Measurements from ENCODE around the gene ARHGAP26.

ARHGAP26 gene

GRCh38 chr5:142930395-142931110 lies 160.4 kb downstream of the ARHGAP26 start:
- Histone ChIP-seq H3K27ac (ENCODE audit: low read length) (no peak overlapping the region), H3K9me3 (ENCODE audit: control insufficient read depth in 1 of 2, low read length in 2 of 2) (no peaks in the 10 kb centered on the region), H3K4me1 (ENCODE audit: control insufficient read depth in 1 of 2, insufficient read depth in 2 of 2, low read length in 2 of 2) (peaks cover 3 to 5% of the 10 kb centered on the region in 2 donors)

DNA sequence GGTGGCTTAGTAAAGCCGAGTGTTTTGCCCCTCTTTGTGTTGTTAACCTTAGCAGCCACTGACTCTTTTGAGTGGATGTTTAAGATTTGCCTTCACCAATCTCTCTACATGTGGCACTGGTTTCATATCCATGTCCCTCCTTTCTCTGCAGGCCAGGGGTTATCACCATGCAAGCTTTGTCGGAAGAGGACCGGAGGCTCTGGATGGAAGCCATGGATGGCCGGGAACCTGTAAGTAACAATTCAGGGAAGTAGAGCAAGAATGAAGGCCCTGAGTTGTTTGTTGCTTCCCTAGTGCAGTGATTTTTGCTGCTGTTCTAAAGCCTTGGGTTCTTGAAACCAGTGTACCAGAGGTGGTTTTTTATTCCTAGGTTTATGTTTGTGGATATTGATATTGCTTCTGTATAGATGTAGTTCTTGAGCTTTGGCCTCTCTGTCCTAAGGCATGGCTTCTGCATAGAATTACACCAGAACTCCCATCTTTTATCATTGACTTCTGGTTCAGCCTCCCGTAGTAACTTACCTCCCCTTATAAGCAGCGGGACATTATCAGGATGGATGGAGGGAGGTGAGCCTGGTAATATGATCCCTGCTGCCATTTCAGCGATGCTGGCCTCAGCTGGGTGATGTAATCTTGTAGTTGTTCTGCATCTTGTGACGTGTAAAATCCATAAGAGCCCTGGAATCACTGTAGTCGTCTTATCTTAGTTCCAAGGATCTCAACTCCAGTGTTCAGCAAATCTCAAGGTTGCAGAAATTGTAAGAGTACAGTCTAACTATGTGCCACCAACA lies 161.9 kb downstream of the ARHGAP26 start:
- no peak overlapping the region for H3K27ac ChIP-seq (ENCODE audit: low read length)

More at GRCh38 chr5:142930395-142931110, 160.4 kb downstream of the ARHGAP26 start:
- Histone ChIP-seq H3K27me3 (ENCODE audit: low read depth, low read length) (no peaks in the 10 kb centered on the region), H3K4me3 (ENCODE audit: low read depth in 1 of 2, low read length in 2 of 2) (no peak overlapping the region), H3K36me3 (ENCODE audit: control insufficient read depth in 1 of 2, insufficient read depth in 2 of 2, low read length in 2 of 2) (peaks cover 4 to 16% of the 10 kb centered on the region in 2 donors)

GRCh38 chr5:142934051-142934762 lies 164.0 kb downstream of the ARHGAP26 start:
- no peak overlapping the region for H3K27ac ChIP-seq (ENCODE audit: low read length)
- H3K4me1 ChIP-seq (ENCODE audit: control insufficient read depth in 1 of 2, insufficient read depth in 2 of 2, low read length in 2 of 2): peaks cover 11 to 17% of the 10 kb centered on the region in 2 donors
- H3K36me3 ChIP-seq (ENCODE audit: control insufficient read depth in 1 of 2, insufficient read depth in 2 of 2, low read length in 2 of 2): peaks cover 4 to 16% of the 10 kb centered on the region in 2 donors

More for the DNA sequence above, 161.9 kb downstream of the ARHGAP26 start:
- Histone ChIP-seq H3K27me3 (ENCODE audit: low read depth, low read length) (no peaks in the 10 kb centered on the region), H3K4me1 (ENCODE audit: control insufficient read depth in 1 of 2, insufficient read depth in 2 of 2, low read length in 2 of 2) (peaks cover 0 to 9% of the 10 kb centered on the region in 2 donors), H3K36me3 (ENCODE audit: control insufficient read depth in 1 of 2, insufficient read depth in 2 of 2, low read length in 2 of 2) (peaks cover 4 to 16% of the 10 kb centered on the region in 2 donors), H3K4me3 (ENCODE audit: low read depth in 1 of 2, low read length in 2 of 2) (no peak overlapping the region), H3K9me3 (ENCODE audit: control insufficient read depth in 1 of 2, low read length in 2 of 2) (no peaks in the 10 kb centered on the region)

DNA sequence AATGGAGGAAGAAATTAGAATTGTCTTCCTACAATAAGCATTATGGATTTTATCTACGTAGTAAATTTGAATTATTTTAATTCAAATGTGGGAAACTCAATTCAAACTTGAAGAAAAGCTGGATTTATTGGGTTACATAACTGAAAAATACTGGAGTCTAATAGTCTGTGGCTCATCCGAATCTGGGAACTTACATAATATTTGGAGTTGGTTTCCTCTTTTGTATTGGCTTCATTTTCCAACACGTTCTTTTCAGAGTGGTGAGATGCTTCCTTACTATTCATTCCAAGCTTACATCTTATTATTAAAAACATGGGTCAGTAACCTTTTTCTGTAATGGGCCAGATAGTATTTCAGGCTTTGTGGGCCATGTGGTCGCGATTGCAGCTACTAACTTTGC lies 164.8 kb downstream of the ARHGAP26 start:
- Histone ChIP-seq H3K4me1 (ENCODE audit: control insufficient read depth in 1 of 2, insufficient read depth in 2 of 2, low read length in 2 of 2) (peaks cover 14 to 17% of the 10 kb centered on the region in 2 donors), H3K4me3 (ENCODE audit: low read depth in 1 of 2, low read length in 2 of 2) (no peak overlapping the region), H3K27ac (ENCODE audit: low read length) (peak overlapping the region; percentile 13), H3K9me3 (ENCODE audit: control insufficient read depth in 1 of 2, low read length in 2 of 2) (no peaks in the 10 kb centered on the region), H3K36me3 (ENCODE audit: control insufficient read depth in 1 of 2, insufficient read depth in 2 of 2, low read length in 2 of 2) (peaks cover 4 to 16% of the 10 kb centered on the region in 2 donors), H3K27me3 (ENCODE audit: low read depth, low read length) (no peaks in the 10 kb centered on the region)

More at GRCh38 chr5:142934051-142934762, 164.0 kb downstream of the ARHGAP26 start:
- H3K4me3 ChIP-seq (ENCODE audit: low read depth in 1 of 2, low read length in 2 of 2): no peak overlapping the region
- H3K27me3 ChIP-seq (ENCODE audit: low read depth, low read length): no peaks in the 10 kb centered on the region
- H3K9me3 ChIP-seq (ENCODE audit: control insufficient read depth in 1 of 2, low read length in 2 of 2): no peaks in the 10 kb centered on the region

DNA sequence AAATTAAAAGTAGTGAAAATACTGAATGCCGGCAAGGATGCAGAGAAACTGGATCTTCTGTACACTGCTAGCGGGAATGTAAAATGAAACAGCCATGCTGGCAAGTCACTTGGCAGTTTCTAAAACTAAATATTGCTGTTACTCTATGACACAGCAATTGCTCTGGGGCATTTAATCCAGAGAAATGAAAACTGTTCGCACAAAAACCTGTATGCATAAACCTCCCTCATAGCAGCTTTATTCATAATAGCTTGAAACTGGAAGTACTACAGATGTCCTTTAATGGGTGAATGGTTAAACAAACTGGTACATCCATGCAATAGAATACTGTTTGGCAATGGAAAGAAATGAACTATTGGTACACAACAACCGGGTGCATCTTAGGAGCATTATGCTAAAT lies 167.2 kb downstream of the ARHGAP26 start:
- no peak overlapping the region for H3K4me3 ChIP-seq (ENCODE audit: low read depth in 1 of 2, low read length in 2 of 2)
- H3K9me3 ChIP-seq (ENCODE audit: control insufficient read depth in 1 of 2, low read length in 2 of 2): no peaks in the 10 kb centered on the region
- H3K27me3 ChIP-seq (ENCODE audit: low read depth, low read length): no peaks in the 10 kb centered on the region
- H3K36me3 ChIP-seq (ENCODE audit: control insufficient read depth in 1 of 2, insufficient read depth in 2 of 2, low read length in 2 of 2): peaks cover 2 to 10% of the 10 kb centered on the region in 2 donors
- H3K27ac ChIP-seq (ENCODE audit: low read length): no peak overlapping the region
- H3K4me1 ChIP-seq (ENCODE audit: control insufficient read depth in 1 of 2, insufficient read depth in 2 of 2, low read length in 2 of 2): peaks cover 14 to 17% of the 10 kb centered on the region in 2 donors

GRCh38 chr5:142938266-142938880 lies 168.2 kb downstream of the ARHGAP26 start:
- peaks cover 14 to 17% of the 10 kb centered on the region in 2 donors for H3K4me1 ChIP-seq (ENCODE audit: control insufficient read depth in 1 of 2, insufficient read depth in 2 of 2, low read length in 2 of 2)
- H3K27ac ChIP-seq (ENCODE audit: low read length): no peak overlapping the region

GRCh38 chr5:142939006-142939405 lies 168.8 kb downstream of the ARHGAP26 start:
- Histone ChIP-seq H3K4me3 (ENCODE audit: low read depth in 1 of 2, low read length in 2 of 2) (no peak overlapping the region), H3K9me3 (ENCODE audit: control insufficient read depth in 1 of 2, low read length in 2 of 2) (no peaks in the 10 kb centered on the region), H3K36me3 (ENCODE audit: control insufficient read depth in 1 of 2, insufficient read depth in 2 of 2, low read length in 2 of 2) (no peaks in the 10 kb centered on the region), H3K4me1 (ENCODE audit: control insufficient read depth in 1 of 2, insufficient read depth in 2 of 2, low read length in 2 of 2) (peaks cover 14 to 17% of the 10 kb centered on the region in 2 donors), H3K27me3 (ENCODE audit: low read depth, low read length) (no peaks in the 10 kb centered on the region), H3K27ac (ENCODE audit: low read length) (no peak overlapping the region)

More at GRCh38 chr5:142938266-142938880, 168.2 kb downstream of the ARHGAP26 start:
- Histone ChIP-seq H3K4me3 (ENCODE audit: low read depth in 1 of 2, low read length in 2 of 2) (no peak overlapping the region), H3K36me3 (ENCODE audit: control insufficient read depth in 1 of 2, insufficient read depth in 2 of 2, low read length in 2 of 2) (peaks cover 0 to 5% of the 10 kb centered on the region in 2 donors), H3K9me3 (ENCODE audit: control insufficient read depth in 1 of 2, low read length in 2 of 2) (no peaks in the 10 kb centered on the region), H3K27me3 (ENCODE audit: low read depth, low read length) (no peaks in the 10 kb centered on the region)

DNA sequence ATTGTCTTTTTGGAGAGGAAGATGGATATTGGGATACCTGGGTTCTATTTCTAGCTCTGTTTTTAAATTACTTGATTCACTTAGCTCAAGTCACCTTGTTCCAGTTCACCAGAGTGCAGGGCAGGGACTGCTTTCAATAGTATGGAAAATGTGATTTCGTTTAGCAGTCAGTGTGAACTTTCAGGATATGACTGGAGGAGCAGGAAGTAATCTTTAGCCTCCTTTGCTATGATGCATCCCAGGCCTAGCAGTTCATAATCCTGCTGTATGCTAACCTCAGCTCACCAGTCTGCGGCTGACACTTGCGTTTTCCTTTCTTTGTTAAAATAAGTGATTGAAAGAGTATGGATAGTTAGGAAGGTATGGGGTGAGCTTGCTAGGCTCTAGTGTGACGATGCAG lies 169.7 kb downstream of the ARHGAP26 start:
- H3K36me3 ChIP-seq (ENCODE audit: control insufficient read depth in 1 of 2, insufficient read depth in 2 of 2, low read length in 2 of 2): no peaks in the 10 kb centered on the region
- H3K4me1 ChIP-seq (ENCODE audit: control insufficient read depth in 1 of 2, insufficient read depth in 2 of 2, low read length in 2 of 2): peaks cover 14 to 17% of the 10 kb centered on the region in 2 donors
- no peak overlapping the region for H3K27ac ChIP-seq (ENCODE audit: low read length)
- H3K9me3 ChIP-seq (ENCODE audit: control insufficient read depth in 1 of 2, low read length in 2 of 2): no peaks in the 10 kb centered on the region
- no peak overlapping the region for H3K4me3 ChIP-seq (ENCODE audit: low read depth in 1 of 2, low read length in 2 of 2)
- H3K27me3 ChIP-seq (ENCODE audit: low read depth, low read length): no peaks in the 10 kb centered on the region

- no peaks in the 10 kb centered on the region for H3K9me3 ChIP-seq (ENCODE audit: control insufficient read depth in 1 of 2, low read length in 2 of 2)
- H3K4me1 ChIP-seq (ENCODE audit: control insufficient read depth in 1 of 2, insufficient read depth in 2 of 2, low read length in 2 of 2): peaks cover 5 to 17% of the 10 kb centered on the region in 2 donors
- H3K4me3 ChIP-seq (ENCODE audit: low read depth in 1 of 2, low read length in 2 of 2): no peak overlapping the region
- H3K27ac ChIP-seq (ENCODE audit: low read length): no peak overlapping the region
- no peaks in the 10 kb centered on the region for H3K27me3 ChIP-seq (ENCODE audit: low read depth, low read length)
- H3K36me3 ChIP-seq (ENCODE audit: control insufficient read depth in 1 of 2, insufficient read depth in 2 of 2, low read length in 2 of 2): no peaks in the 10 kb centered on the region
Observed at GRCh38 chr5:142941245-142941644, 171.1 kb downstream of the ARHGAP26 start.

GRCh38 chr5:142942901-142943300 lies 172.7 kb downstream of the ARHGAP26 start:
- H3K4me1 ChIP-seq (ENCODE audit: control insufficient read depth in 1 of 2, insufficient read depth in 2 of 2, low read length in 2 of 2): peaks cover 9 to 10% of the 10 kb centered on the region in 2 donors
- H3K27me3 ChIP-seq (ENCODE audit: low read depth, low read length): no peaks in the 10 kb centered on the region
- H3K27ac ChIP-seq (ENCODE audit: low read length): no peak overlapping the region
- H3K9me3 ChIP-seq (ENCODE audit: control insufficient read depth in 1 of 2, low read length in 2 of 2): no peaks in the 10 kb centered on the region
- no peaks in the 10 kb centered on the region for H3K36me3 ChIP-seq (ENCODE audit: control insufficient read depth in 1 of 2, insufficient read depth in 2 of 2, low read length in 2 of 2)
- H3K4me3 ChIP-seq (ENCODE audit: low read depth in 1 of 2, low read length in 2 of 2): no peak overlapping the region
